Measurements from ENCODE around the gene TRIM2. TPM values are rescaled to one million over a fixed set of nuclear protein-coding genes. Genes with fewer than 3 reads are reported as not detected.
A peak's percentile ranks its signal among the peaks of the same experiment; 100 is the strongest.
"Not testable (repeated sequence)": the region's sequence is repeated elsewhere in the genome, so short reads cannot be mapped to it uniquely, and the experiment has no call there.

The TRIM2 gene
- 0.21 TPM in 1 of 2 replicates, not detected in the other for total RNA-seq

DNA sequence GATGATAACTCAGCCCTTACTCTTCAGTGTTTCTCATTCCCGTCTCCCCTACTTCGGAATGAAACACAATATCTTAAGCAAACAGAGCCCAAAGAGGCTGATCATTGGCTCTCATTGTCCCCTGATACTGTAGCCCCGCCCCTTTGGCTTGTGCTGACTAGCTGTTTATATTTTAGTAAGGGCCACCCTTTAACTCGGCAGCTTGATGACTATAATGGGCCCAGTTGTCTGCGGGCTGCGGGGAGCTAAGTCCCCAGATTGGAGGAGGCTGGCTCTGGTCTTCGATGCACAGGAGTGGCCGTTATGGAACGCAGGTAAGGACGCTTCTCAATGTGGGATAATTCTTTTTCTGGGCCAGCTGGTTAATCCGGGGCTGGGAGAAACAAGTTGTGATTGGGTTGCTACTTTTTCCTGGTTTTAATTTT is at the start of gene TRIM2:
TRIM2 (plus strand) TSS at position 197 of the 425 bp plus-strand sequence; CDS start at position 285, 88 bp downstream.
- Mint-ChIP-seq H3K27ac (peak within 1 kb of the TSS; percentile 45), H3K36me3 (ENCODE audit: low read depth) (no peaks in the 10 kb centered on the region), H3K4me1 (peaks cover 18% of the 10 kb centered on the region), H3K9me3 (no peaks in the 10 kb centered on the region), H3K27me3 (peaks cover 2% of the 10 kb centered on the region), H3K4me3 (peak within 1 kb of the TSS; percentile 52)
- intact Hi-C loops (cut with micrococcal nuclease), result no loop called here
- DNase-seq, result no peak

- Mint-ChIP-seq H3K4me3 (no peak overlapping the region), H3K9me3 (no peaks in the 10 kb centered on the region), H3K27ac (peak overlapping the region; percentile 25), H3K4me1 (peaks cover 53% of the 10 kb centered on the region), H3K36me3 (ENCODE audit: low read depth) (no peaks in the 10 kb centered on the region), H3K27me3 (peaks cover 23% of the 10 kb centered on the region)
- no peak for DNase-seq
- intact Hi-C loops (cut with micrococcal nuclease), result loop anchor here (5.0 to 10.0 kb wide), 4 partner anchors 52 to 579 kb away; no protein-coding TSS in a partner anchor
Measured at GRCh38 chr4:153155686-153156085, 48.6 kb upstream of the TRIM2 start.

- Mint-ChIP-seq H3K9me3 (no peaks in the 10 kb centered on the region), H3K4me3 (peak overlapping the region; percentile 17), H3K27ac (no peak overlapping the region), H3K36me3 (ENCODE audit: low read depth) (no peaks in the 10 kb centered on the region), H3K4me1 (peaks cover 53% of the 10 kb centered on the region), H3K27me3 (peaks cover 19% of the 10 kb centered on the region)
- intact Hi-C loops (cut with micrococcal nuclease), result loop anchor here (5.0 to 10.0 kb wide), 4 partner anchors 51 to 579 kb away; no protein-coding TSS in a partner anchor
- peak; percentile 86 for DNase-seq
Measured at GRCh38 chr4:153156263-153156662, 48.0 kb upstream of the TRIM2 start.

DNA sequence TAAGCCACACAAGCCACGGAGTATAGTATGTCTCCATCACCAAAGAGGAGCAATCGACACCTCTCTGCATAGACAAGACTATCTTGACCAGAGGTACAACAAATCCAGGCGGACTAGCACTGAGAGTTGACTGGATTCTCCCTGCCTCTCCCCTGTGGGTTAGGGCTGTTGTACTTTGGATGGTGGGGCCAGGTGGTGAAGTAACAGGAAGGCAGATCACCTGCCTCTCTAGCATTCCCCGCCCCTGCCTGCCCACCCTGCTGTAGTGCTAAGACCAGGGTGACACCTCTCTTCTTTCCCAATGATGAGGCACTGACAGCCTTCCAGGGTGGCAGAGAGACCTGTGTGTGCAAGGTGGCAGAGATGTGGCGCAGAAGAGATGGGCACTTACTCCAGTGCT is 47.5 kb upstream of the TRIM2 start:
- peaks cover 15% of the 10 kb centered on the region for H3K27me3 Mint-ChIP-seq
- H3K4me3 Mint-ChIP-seq, result no peak overlapping the region
- H3K36me3 Mint-ChIP-seq (ENCODE audit: low read depth), result no peaks in the 10 kb centered on the region
- no peak for DNase-seq
- intact Hi-C loops (cut with micrococcal nuclease), result loop anchor here (5.0 to 10.0 kb wide), 4 partner anchors 51 to 578 kb away; no protein-coding TSS in a partner anchor
- H3K9me3 Mint-ChIP-seq, result no peaks in the 10 kb centered on the region
- H3K4me1 Mint-ChIP-seq, result peaks cover 50% of the 10 kb centered on the region
- no peak overlapping the region for H3K27ac Mint-ChIP-seq

- H3K4me3 Mint-ChIP-seq, result no peak overlapping the region
- no peaks in the 10 kb centered on the region for H3K9me3 Mint-ChIP-seq
- intact Hi-C loops (cut with micrococcal nuclease), result loop anchor here (5.0 to 10.0 kb wide), 4 partner anchors 48 to 576 kb away; no protein-coding TSS in a partner anchor
- no peaks in the 10 kb centered on the region for H3K36me3 Mint-ChIP-seq (ENCODE audit: low read depth)
- H3K4me1 Mint-ChIP-seq, result peaks cover 32% of the 10 kb centered on the region
- DNase-seq, result no peak
- no peak overlapping the region for H3K27ac Mint-ChIP-seq
- peaks cover 5% of the 10 kb centered on the region for H3K27me3 Mint-ChIP-seq
Measured at GRCh38 chr4:153159016-153159415, 45.2 kb upstream of the TRIM2 start.

- H3K4me3 Mint-ChIP-seq, result no peak overlapping the region
Measured at GRCh38 chr4:153159728-153160221, 44.5 kb upstream of the TRIM2 start.

DNA sequence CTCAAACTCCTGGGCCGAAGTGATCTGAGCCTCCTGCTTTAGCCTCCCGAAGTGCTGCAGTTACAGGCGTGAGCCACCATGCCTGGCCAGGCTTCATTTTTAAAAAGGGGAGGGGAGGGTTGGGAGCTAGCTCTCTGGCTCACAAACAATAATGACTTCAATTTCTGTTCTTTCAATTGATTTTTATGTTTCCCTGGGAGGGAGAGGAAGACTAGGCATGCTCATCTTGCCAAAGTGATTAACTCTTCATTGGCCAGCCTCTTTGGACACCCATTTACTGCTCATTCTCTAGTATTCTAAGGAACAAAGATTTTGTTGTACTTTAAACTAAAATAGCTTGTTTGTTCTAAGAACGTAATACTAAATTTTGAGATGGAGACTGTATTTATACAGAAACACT is 43.4 kb upstream of the TRIM2 start:
- Mint-ChIP-seq H3K27me3 (peaks cover 6% of the 10 kb centered on the region), H3K4me3 (no peak overlapping the region)

More at GRCh38 chr4:153159728-153160221, 44.5 kb upstream of the TRIM2 start:
- Mint-ChIP-seq H3K27me3 (peaks cover 7% of the 10 kb centered on the region), H3K9me3 (peaks cover 3% of the 10 kb centered on the region), H3K27ac (peak overlapping the region; percentile 72), H3K36me3 (ENCODE audit: low read depth) (no peaks in the 10 kb centered on the region), H3K4me1 (peaks cover 28% of the 10 kb centered on the region)
- DNase-seq, result no peak
- intact Hi-C loops (cut with micrococcal nuclease), result loop anchor here (5.0 to 10.0 kb wide), 4 partner anchors 48 to 575 kb away; no protein-coding TSS in a partner anchor

DNA sequence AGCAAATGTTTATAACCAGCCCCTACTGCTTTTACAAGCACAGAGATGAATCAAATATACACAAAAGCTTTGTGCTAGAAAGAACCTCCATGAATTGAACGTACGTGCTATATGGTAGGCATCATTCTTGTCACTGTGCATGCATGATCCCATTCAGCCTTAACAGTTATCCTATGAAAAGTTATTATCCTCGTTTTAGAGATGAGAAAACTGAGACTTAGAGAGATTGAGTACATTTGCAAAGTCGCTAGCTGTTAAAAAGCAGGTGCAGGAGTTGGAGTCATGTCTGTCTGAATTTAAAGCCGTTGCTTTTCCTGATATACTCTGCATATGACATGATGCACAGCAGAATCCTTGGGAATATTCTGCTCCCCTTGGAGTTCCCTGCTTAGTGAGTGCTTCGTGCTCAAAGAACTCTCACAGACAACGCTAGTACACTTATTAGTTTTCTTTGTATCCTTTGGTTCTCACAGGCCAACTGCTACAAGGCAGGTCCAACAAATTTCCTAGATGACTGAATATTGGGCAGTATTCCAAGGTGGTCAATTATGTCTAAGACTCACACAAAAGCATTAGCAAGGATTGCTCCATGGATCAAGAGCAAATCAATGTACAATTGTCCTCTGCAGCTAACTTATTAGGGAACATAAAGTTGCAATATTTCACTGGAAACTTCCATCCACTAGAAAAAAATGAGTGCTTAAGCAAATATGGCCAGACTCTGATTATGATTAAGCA is 42.8 kb upstream of the TRIM2 start:
- Mint-ChIP-seq H3K27me3 (peaks cover 9% of the 10 kb centered on the region), H3K9me3 (peaks cover 11% of the 10 kb centered on the region), H3K4me1 (peaks cover 16% of the 10 kb centered on the region), H3K27ac (no peak overlapping the region), H3K4me3 (no peak overlapping the region), H3K36me3 (ENCODE audit: low read depth) (no peaks in the 10 kb centered on the region)
- DNase-seq, result no peak
- intact Hi-C loops (cut with micrococcal nuclease), result no loop called here

More for the DNA sequence above, 43.4 kb upstream of the TRIM2 start:
- intact Hi-C loops (cut with micrococcal nuclease), result no loop called here
- no peak overlapping the region for H3K27ac Mint-ChIP-seq
- no peaks in the 10 kb centered on the region for H3K36me3 Mint-ChIP-seq (ENCODE audit: low read depth)
- H3K4me1 Mint-ChIP-seq, result peaks cover 21% of the 10 kb centered on the region
- DNase-seq, result no peak
- H3K9me3 Mint-ChIP-seq, result peaks cover 7% of the 10 kb centered on the region

DNA sequence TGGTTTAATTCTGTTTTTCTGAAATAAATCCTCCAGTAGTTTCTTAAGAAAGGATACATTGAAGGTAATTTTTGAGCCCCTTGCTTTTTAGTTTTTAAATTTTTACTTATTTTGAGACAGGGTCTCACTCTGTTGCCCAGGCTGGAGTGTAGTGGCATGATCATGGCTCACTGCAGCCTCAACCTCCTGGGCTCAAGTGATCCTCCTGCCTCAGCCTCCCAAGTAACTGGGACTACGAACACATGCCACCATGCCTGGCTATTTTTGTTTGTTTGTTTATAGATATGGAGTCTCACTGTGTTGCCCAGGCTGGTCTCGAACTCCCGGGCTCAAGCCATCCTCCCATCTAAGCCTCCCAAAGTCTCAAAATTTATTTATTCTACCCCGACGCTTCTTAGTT is 39.0 kb upstream of the TRIM2 start:
- H3K36me3 Mint-ChIP-seq (ENCODE audit: low read depth); H3K4me1 Mint-ChIP-seq; DNase-seq; H3K4me3 Mint-ChIP-seq; H3K27ac Mint-ChIP-seq; intact Hi-C loops (cut with micrococcal nuclease): not testable (repeated sequence)
- Mint-ChIP-seq H3K27me3 (peaks cover 31% of the 10 kb centered on the region), H3K9me3 (peaks cover 12% of the 10 kb centered on the region)

DNA sequence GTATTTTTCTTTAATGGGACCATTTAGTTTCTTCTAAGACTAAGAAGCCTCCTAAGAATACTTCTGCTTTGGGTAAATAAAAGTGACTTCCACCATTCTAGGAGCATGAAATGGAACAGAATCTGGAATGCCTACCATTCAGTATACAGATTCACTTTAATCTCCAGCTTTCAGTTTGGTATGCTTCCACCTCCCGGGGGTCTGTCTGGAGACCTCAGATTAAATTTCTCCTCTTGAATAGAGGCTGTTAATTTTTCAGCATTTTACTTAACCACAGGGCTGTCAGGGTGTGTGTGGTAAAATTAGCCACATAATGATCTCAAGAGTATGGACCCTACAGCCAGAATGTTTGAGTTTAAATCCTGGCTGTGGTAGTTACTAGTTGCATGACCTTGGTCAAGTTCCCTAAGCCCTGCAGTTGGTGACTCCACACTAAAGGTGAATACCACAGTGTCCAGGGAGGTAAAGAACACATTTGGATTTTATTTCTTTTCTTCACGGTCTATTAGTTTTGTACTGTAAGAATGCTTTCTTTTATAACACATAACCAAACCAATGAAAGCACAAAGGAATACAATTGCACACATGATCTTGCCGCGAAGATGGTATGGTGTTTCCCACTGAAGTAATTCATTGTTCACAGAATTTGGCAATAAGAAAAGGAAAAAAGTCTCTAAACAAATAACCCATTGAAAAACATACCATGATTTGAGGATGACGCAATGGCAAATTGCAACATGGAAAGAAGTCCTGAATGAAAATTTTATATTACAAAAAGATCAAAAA is 37.3 kb upstream of the TRIM2 start:
- intact Hi-C loops (cut with micrococcal nuclease), result no loop called here
- H3K9me3 Mint-ChIP-seq, result peaks cover 12% of the 10 kb centered on the region
- no peaks in the 10 kb centered on the region for H3K36me3 Mint-ChIP-seq (ENCODE audit: low read depth)
- no peaks in the 10 kb centered on the region for H3K4me1 Mint-ChIP-seq
- H3K4me3 Mint-ChIP-seq, result no peak overlapping the region
- no peak overlapping the region for H3K27ac Mint-ChIP-seq
- peaks cover 31% of the 10 kb centered on the region for H3K27me3 Mint-ChIP-seq
- no peak for DNase-seq

DNA sequence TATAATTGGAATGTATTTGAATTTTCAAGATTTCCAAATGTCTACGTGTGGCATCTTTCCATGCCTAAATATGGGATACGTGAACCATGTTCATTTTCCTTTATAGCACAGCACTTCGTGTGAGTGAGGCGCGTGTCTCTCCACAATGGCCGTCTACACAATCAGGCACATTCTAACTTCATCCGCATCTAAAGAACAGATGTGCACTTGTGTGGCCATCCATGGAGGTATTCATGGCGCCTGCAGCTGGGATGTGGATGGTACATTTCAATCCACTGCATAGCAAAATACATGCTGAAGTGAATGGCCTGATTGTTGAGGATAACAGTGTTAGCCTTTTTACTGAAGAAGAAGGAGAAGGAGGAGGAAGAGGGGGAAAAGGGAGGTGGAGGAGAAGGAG is 34.5 kb upstream of the TRIM2 start:
- intact Hi-C loops (cut with micrococcal nuclease), result no loop called here
- Mint-ChIP-seq H3K27ac (no peak overlapping the region), H3K27me3 (peaks cover 29% of the 10 kb centered on the region), H3K4me1 (no peaks in the 10 kb centered on the region), H3K4me3 (no peak overlapping the region), H3K36me3 (ENCODE audit: low read depth) (no peaks in the 10 kb centered on the region), H3K9me3 (peaks cover 9% of the 10 kb centered on the region)
- no peak for DNase-seq

DNA sequence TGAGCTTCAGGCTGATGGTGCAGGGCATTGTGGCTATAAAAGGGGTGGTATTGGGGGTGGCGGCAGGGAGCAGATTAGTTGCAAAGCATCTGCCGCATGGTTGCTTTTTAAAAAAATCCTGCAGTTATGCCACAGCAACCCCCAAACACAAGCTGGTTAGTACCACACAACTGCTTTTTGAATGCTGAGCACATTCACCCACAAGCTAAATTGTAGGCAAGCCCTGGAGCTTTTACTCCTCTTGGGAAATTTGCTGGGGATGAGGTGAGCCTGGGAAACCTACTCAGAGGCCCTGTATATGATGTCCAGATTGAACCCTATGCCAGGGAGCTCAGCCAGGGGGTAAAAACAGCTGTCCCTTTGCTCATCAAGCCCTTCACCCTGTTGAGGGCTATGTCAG is 33.8 kb upstream of the TRIM2 start:
- H3K9me3 Mint-ChIP-seq, result peaks cover 5% of the 10 kb centered on the region
- no peak for DNase-seq
- H3K27ac Mint-ChIP-seq, result no peak overlapping the region
- no peak overlapping the region for H3K4me3 Mint-ChIP-seq
- intact Hi-C loops (cut with micrococcal nuclease), result no loop called here
- no peaks in the 10 kb centered on the region for H3K4me1 Mint-ChIP-seq
- no peaks in the 10 kb centered on the region for H3K36me3 Mint-ChIP-seq (ENCODE audit: low read depth)
- H3K27me3 Mint-ChIP-seq, result peaks cover 27% of the 10 kb centered on the region

DNA sequence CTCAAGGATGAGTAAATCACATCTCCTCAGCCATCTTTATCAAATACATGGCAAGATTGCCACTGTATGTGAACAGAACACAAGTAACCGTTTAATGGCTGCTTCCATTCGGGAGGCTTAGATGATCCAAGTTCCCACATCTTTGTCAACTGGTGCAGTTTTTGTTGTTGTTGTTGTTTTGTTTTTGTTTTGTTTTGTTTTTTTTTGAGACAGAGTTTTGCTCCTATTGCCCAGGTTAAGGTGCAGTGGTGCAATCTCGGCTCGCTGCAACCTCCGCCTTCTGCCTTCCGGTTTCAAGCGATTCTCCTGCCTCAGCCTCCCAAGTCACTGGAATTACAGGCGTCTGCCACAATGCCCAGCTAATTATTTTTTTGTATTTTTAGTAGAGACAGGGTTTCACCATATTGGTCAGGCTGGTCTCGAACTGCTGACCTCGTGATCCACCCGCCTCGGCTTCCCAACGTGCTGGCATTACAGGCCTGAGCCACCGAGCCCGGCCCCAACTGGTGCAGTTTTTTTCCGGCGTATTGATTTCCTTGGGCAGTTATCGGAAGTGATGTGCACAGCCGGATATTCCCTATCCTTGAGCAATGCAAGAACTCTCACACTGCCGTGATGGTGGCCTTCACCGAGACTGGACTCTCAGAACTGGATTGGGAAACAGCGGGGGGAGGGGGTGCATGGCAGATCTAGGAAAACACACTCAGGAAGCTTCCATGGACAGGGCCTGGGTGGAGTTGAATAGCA is 29.2 kb upstream of the TRIM2 start:
- Mint-ChIP-seq H3K36me3 (ENCODE audit: low read depth) (no peaks in the 10 kb centered on the region), H3K27me3 (no peaks in the 10 kb centered on the region), H3K4me1 (no peaks in the 10 kb centered on the region), H3K9me3 (no peaks in the 10 kb centered on the region), H3K4me3 (no peak overlapping the region), H3K27ac (no peak overlapping the region)
- intact Hi-C loops (cut with micrococcal nuclease), result no loop called here
- no peak for DNase-seq

Measured in activated CD4-positive, alpha-beta T cell treated with anti-CD3 and anti-CD28 coated beads, Interleukin-2, amount 10 ng/mL, durations not matched to agents 24 days and 14 days (primary cell).